Ovary (tissue), 9 donors: ENCODE measurements around the gene ABHD17B. TPM values are rescaled to one million over a fixed set of nuclear protein-coding genes. Genes with fewer than 3 reads are reported as not detected.

Experiments
- DNase-seq, 5 donors: peaks; one replicate each; pipeline ENCODE4 v3.0.0-alpha.2; 2019 to 2020
- H3K27ac ChIP-seq, 2 donors: fragments of 200-600 bp; one replicate each; pipeline versions ENCODE4 v1.5.1 to v1.8.0; 2019 to 2022
- H3K27me3 ChIP-seq: fragments of 200-600 bp; one replicate; pipeline ENCODE4 v1.8.0; 2022
- H3K36me3 ChIP-seq: fragments of 200-600 bp; sonication (generic); one replicate; pipeline ENCODE4 v1.5.1; 2019
- H3K4me1 ChIP-seq: one replicate; pipeline ENCODE4 v1.8.1; 2013; ENCODE audit warnings: mild to moderate bottlenecking, moderate library complexity; ENCODE audit not compliant: insufficient read depth
- H3K4me3 ChIP-seq: fragments of 200-600 bp; sonication (generic); one replicate; pipeline ENCODE4 v1.5.1; 2017
- H3K9me3 ChIP-seq, 2 donors: fragments of 200-600 bp in 1 of 2; sonication (generic) in 1 of 2; one replicate each; pipeline versions ENCODE4 v1.5.1 to v1.8.1; 2013 to 2019; ENCODE audit warnings: mild to moderate bottlenecking in 1 of 2, moderate library complexity in 1 of 2
- EP300 ChIP-seq: sonication (generic); formaldehyde crosslinking; IDR thresholded peaks from one replicate; pipeline ENCODE4 v1.6.1; 2017; ENCODE audit warnings: antibody characterized with exemption
- POLR2A ChIP-seq: fragments of 450-650 bp; IDR thresholded peaks from one replicate; pipeline ENCODE4 v1.6.1; 2017; ENCODE audit warnings: antibody characterized with exemption, mild to moderate bottlenecking, moderate library complexity
- WGBS, 3 donors: extraction: QIAGEN DNeasy Blood & Tissue Kit in 1 of 3; methylation state at CpG; one replicate each; pipeline versions ENCODE4 v1.1.5 to v1.1.7; 2013 to 2017; 5-methylcytosine and 5-hydroxymethylcytosine counted together
- intact Hi-C, 4 donors: fragments of 100-400 bp; cut with DNase I; formaldehyde crosslinking; loops; one replicate each; pipeline versions ENCODE4 v1.11.0 to v1.15.1; 2022 to 2023
- polyA plus RNA-seq, 2 donors: library from polyadenylated mRNA; stranded (reverse); fragments of 200-250 nt in 1 of 2; fragments of 350-450 nt in 1 of 2; fragmentation: Illumina TruSeq in 1 of 2; extraction: RNeasy Lipid Tissue Mini Kit (QIAGEN cat#74804) in 1 of 2; gene quantifications; one replicate each; pipeline ENCODE4 v1.2.3, GENCODE V29; 2013 to 2014
- total RNA-seq, 7 donors: library from RNA; depleted of rRNA in 2 of 7; stranded (reverse); fragments of >200 nt in 2 of 7; fragmentation: NEBNext Ultra II Directional in 3 of 7; extraction: Animal tissue kit (Norgen Biotek cat#: 25700) in 3 of 7; gene quantifications; one replicate each; pipeline versions ENCODE4 v1.1.0 to v1.2.4, GENCODE V29; 2016 to 2023
- TF ChIP-seq, protein P1 (sequence below), 3 donors: fragments of 450-650 bp in 2 of 3; fragments of 200-600 bp in 1 of 3; IDR thresholded peaks; one replicate each; pipeline versions ENCODE4 v1.5.1 to v1.8.0; 2016 to 2022; ENCODE audit warnings: antibody characterized with exemption in 3 of 3, mild to moderate bottlenecking in 1 of 3
- donor health status: DM: no; HTN: no; CAD: no; lungs with moderate emphysema.
- donor health status: DM: no; HTN: no; CAD: no.
- donor health status: Bipolar disorder and iron deficiency.
- donor health status: DM: yes; HTN: yes; CAD: no.
- donor health status: DM: no; HTN: no; CAD: no.
- donor health status: DM: yes; HTN: yes; CAD: no.

ABHD17B gene
- total and polyA plus RNA-seq, 9 donors, result 9.8 to 17.8 (median 14.8) TPM

GRCh38 chr9:71941998-71942567 is 31.1 kb upstream of the ABHD17B start:
- TF ChIP-seq EP300 (no peak), POLR2A (no peak)
- TF ChIP-seq, protein P1, sequence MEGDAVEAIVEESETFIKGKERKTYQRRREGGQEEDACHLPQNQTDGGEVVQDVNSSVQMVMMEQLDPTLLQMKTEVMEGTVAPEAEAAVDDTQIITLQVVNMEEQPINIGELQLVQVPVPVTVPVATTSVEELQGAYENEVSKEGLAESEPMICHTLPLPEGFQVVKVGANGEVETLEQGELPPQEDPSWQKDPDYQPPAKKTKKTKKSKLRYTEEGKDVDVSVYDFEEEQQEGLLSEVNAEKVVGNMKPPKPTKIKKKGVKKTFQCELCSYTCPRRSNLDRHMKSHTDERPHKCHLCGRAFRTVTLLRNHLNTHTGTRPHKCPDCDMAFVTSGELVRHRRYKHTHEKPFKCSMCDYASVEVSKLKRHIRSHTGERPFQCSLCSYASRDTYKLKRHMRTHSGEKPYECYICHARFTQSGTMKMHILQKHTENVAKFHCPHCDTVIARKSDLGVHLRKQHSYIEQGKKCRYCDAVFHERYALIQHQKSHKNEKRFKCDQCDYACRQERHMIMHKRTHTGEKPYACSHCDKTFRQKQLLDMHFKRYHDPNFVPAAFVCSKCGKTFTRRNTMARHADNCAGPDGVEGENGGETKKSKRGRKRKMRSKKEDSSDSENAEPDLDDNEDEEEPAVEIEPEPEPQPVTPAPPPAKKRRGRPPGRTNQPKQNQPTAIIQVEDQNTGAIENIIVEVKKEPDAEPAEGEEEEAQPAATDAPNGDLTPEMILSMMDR (IDR thresholded peaks at IDR 0.05), result no peak
- intact Hi-C loops, result no loop called here
- WGBS, 3 donors, result 92 to 94% (median 93%) methylated on average over 2 of the region's 2 CpGs

GRCh38 chr9:71941060-71941568 is 30.1 kb upstream of the ABHD17B start:
- DNase-seq, result no peak
- no peaks in the 10 kb centered on the region for H3K9me3 ChIP-seq
- H3K36me3 ChIP-seq, result no peaks in the 10 kb centered on the region
- WGBS, 3 donors, result 78 to 86% (median 81%) methylated on average over 2 of the region's 2 CpGs
- H3K27ac ChIP-seq, result no peak overlapping the region
- no peaks in the 10 kb centered on the region for H3K27me3 ChIP-seq
- intact Hi-C loops, result no loop called here
- H3K4me3 ChIP-seq, result no peak overlapping the region
- H3K4me1 ChIP-seq, result no peaks in the 10 kb centered on the region
- TF ChIP-seq, protein P1 (IDR thresholded peaks at IDR 0.05), result no peak
- TF ChIP-seq EP300, result no peak
- TF ChIP-seq POLR2A, result no peak

More at GRCh38 chr9:71941998-71942567, 31.1 kb upstream of the ABHD17B start:
- H3K36me3 ChIP-seq, result no peaks in the 10 kb centered on the region
- no peaks in the 10 kb centered on the region for H3K4me1 ChIP-seq
- H3K27me3 ChIP-seq, result no peaks in the 10 kb centered on the region
- DNase-seq, result no peak
- H3K27ac ChIP-seq, result no peak overlapping the region
- H3K9me3 ChIP-seq, result no peaks in the 10 kb centered on the region
- no peak overlapping the region for H3K4me3 ChIP-seq

DNA sequence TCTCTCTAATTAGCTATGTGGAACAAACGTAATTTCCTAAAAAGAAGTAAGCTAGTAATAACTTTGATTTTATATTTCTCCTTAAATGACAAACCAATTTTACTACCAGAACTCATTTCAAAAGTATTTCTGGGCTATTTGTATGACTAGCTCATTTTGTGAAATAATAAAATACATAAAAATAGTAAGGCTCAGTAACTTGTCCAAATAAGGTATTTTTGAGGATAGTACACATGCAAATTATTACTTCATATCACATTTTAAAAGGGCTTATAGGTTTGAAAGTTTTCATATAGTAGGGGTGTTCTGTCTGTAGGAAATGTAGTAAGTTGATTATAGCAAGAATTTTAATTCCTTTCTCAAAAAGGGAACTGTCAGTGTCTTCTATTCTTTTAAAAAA is 26.9 kb upstream of the ABHD17B start:
- WGBS, 3 donors, result 51 to 66% (median 63%) methylated on average over 1 of the region's 1 CpG
- H3K4me3 ChIP-seq, result no peak overlapping the region
- H3K9me3 ChIP-seq, result no peaks in the 10 kb centered on the region
- no peak overlapping the region for H3K27ac ChIP-seq
- intact Hi-C loops, result no loop called here
- H3K27me3 ChIP-seq, result no peaks in the 10 kb centered on the region
- no peak for DNase-seq
- TF ChIP-seq, protein P1 (IDR thresholded peaks at IDR 0.05), result no peak
- TF ChIP-seq EP300, result no peak
- no peaks in the 10 kb centered on the region for H3K4me1 ChIP-seq
- no peaks in the 10 kb centered on the region for H3K36me3 ChIP-seq

DNA sequence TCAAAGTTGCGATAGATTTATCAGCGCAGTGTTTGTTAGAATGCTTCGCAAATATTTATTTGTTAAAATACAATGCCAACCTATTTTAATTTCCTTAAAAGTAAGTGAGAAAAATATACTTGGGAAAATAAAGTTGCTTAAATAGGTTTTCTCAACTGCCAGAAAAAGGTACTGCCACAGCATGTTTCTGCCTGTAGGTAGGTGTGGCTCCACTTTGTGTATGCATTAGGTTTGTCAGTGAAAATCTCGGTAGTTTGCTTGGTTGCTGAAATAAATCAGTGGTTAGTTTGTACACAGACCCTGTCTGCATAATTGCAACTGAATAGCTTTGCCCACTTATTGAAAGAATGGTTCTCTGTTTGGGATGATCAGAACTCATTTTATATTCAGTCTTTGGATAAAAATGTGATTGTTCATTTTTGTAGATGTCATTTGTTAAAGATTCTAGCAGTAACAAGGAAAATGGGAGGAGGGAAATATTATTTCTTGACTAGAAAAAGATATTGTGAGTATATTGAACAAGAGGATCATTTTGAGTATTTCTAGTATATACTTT is 26.2 kb upstream of the ABHD17B start:
- 80 to 86% (median 85%) methylated on average over 4 of the region's 4 CpGs for WGBS, 3 donors
- Histone ChIP-seq H3K9me3 (no peaks in the 10 kb centered on the region), H3K4me1 (no peaks in the 10 kb centered on the region), H3K4me3 (no peak overlapping the region), H3K36me3 (no peaks in the 10 kb centered on the region), H3K27me3 (no peaks in the 10 kb centered on the region), H3K27ac (no peak overlapping the region)
- intact Hi-C loops, result no loop called here
- TF ChIP-seq POLR2A, result no peak
- TF ChIP-seq, protein P1 (IDR thresholded peaks at IDR 0.05), result no peak
- no peak for TF ChIP-seq EP300
- DNase-seq, result no peak
